GM19035 (cell line): Measurements from ENCODE around the gene SLC4A1AP.

Experiments used
- ATAC-seq: cut with Tn5 transposase; IDR thresholded peaks from one replicate; pipeline ENCODE4 v1.9.1; 2021; ENCODE audit not compliant: unreplicated experiment

Gene SLC4A1AP

GRCh38 chr2:27739058-27739373 is 75.3 kb downstream of the SLC4A1AP start:
- ATAC-seq, result no peak

- no peak for ATAC-seq
Measured at GRCh38 chr2:27741673-27742072, 78.0 kb downstream of the SLC4A1AP start.

- no peak for ATAC-seq
Measured at GRCh38 chr2:27742571-27742970, 78.9 kb downstream of the SLC4A1AP start.
